ENCODE measurements around the gene GAA. TPM values are rescaled to one million over a fixed set of nuclear protein-coding genes. Genes with fewer than 3 reads are reported as not detected.

GAA gene
- total RNA-seq, 2 donors from 2014 or later: 63.0 to 93.9 TPM

GRCh38 chr17:80092959-80093358 lies 8.4 kb upstream of the GAA start:
- Histone ChIP-seq H3K27me3 (no peaks in the 10 kb centered on the region), H3K9me3 (no peaks in the 10 kb centered on the region), H3K36me3 (replicated peaks in 1 of 2; ENCODE audit: insufficient read depth in 1 of 2, low read depth in 2 of 2) (no peaks in the 10 kb centered on the region), H3K27ac (peak overlapping the region in 1 of 4 donors; percentile 46), H3K4me3 (no peak overlapping the region), H3K4me1 (no peaks in the 10 kb centered on the region)
- TF ChIP-seq CTCF (IDR thresholded peaks at IDR 0.05): no peak
- no peak for TF ChIP-seq POLR2A (IDR thresholded peaks at IDR 0.05)
- intact Hi-C loops (cut with DNase I): loop anchor here (10.0 kb wide), 1 partner anchor 172 kb away; the partner anchor contains the start of gene RNF213
- WGBS, 2 donors: 54 to 58% methylated on average over 8 of the region's 8 CpGs
- no peak for ATAC-seq
- DNase-seq: peak in 1 of 4 donors; percentile 61

GRCh38 chr17:80095038-80095843 lies 6.1 kb upstream of the GAA start:
- H3K36me3 ChIP-seq (replicated peaks in 1 of 2; ENCODE audit: insufficient read depth in 1 of 2, low read depth in 2 of 2): no peaks in the 10 kb centered on the region
- ATAC-seq: no peak
- no peaks in the 10 kb centered on the region for H3K4me1 ChIP-seq
- TF ChIP-seq POLR2A (IDR thresholded peaks at IDR 0.05) (no peak), CTCF (IDR thresholded peaks at IDR 0.05) (no peak)
- intact Hi-C loops (cut with DNase I): loop anchor here (10.0 kb wide), 1 partner anchor 170 kb away; the partner anchor contains the start of gene RNF213
- 79 to 80% methylated on average over 21 to 35 of the region's 37 CpGs for WGBS, 2 donors
- no peak overlapping the region for H3K27ac ChIP-seq
- H3K4me3 ChIP-seq: no peak overlapping the region
- no peaks in the 10 kb centered on the region for H3K9me3 ChIP-seq
- H3K27me3 ChIP-seq: no peaks in the 10 kb centered on the region
- no peak for DNase-seq

- no peaks in the 10 kb centered on the region for H3K4me1 ChIP-seq
- no peak overlapping the region for H3K27ac ChIP-seq
- no peaks in the 10 kb centered on the region for H3K36me3 ChIP-seq (replicated peaks in 1 of 2; ENCODE audit: insufficient read depth in 1 of 2, low read depth in 2 of 2)
- H3K9me3 ChIP-seq: no peaks in the 10 kb centered on the region
- no peak for DNase-seq
- ATAC-seq: no peak
- no peaks in the 10 kb centered on the region for H3K27me3 ChIP-seq
- 77% methylated on average over 16 of the region's 16 CpGs; no CpG with 5 or more reads in 1 of the 2 donors for WGBS, 2 donors
- intact Hi-C loops (cut with DNase I): loop anchor here (10.0 kb wide), 1 partner anchor 169 kb away; the partner anchor contains the start of gene RNF213
- TF ChIP-seq CTCF (IDR thresholded peaks at IDR 0.05) (no peak), POLR2A (IDR thresholded peaks at IDR 0.05) (no peak)
- no peak overlapping the region for H3K4me3 ChIP-seq
Observed at GRCh38 chr17:80095844-80096475, 5.4 kb upstream of the GAA start.

- Histone ChIP-seq H3K27ac (no peak overlapping the region), H3K9me3 (no peaks in the 10 kb centered on the region), H3K4me1 (no peaks in the 10 kb centered on the region), H3K36me3 (replicated peaks in 1 of 2; ENCODE audit: insufficient read depth in 1 of 2, low read depth in 2 of 2) (no peaks in the 10 kb centered on the region), H3K4me3 (no peak overlapping the region), H3K27me3 (no peaks in the 10 kb centered on the region)
- ATAC-seq (no peak), DNase-seq (no peak)
- WGBS, 2 donors: 74 to 80% methylated on average over 12 of the region's 12 CpGs
- intact Hi-C loops (cut with DNase I): loop anchor here (10.0 kb wide), 1 partner anchor 168 kb away; the partner anchor contains the start of gene RNF213
- TF ChIP-seq CTCF (IDR thresholded peaks at IDR 0.05): no peak
- TF ChIP-seq POLR2A (IDR thresholded peaks at IDR 0.05): no peak
Observed at GRCh38 chr17:80096561-80097021, 4.8 kb upstream of the GAA start.

All from body of pancreas (tissue), 4 donors.